Brain microvascular endothelial cell (primary cell): ENCODE data around the gene PCNX3.
A peak's percentile ranks its signal among the peaks of the same experiment; 100 is the strongest.

Source experiments
- DNase-seq: peaks from one replicate; pipeline ENCODE4 v3.0.0-alpha.2; 2020
- H3K27ac ChIP-seq: fragments of 250-450 bp; sonication (Bioruptor Pico); 2 replicates; pipeline ENCODE4 v1.5.1; 2020; ENCODE audit warnings: mild to moderate bottlenecking, moderate library complexity
- H3K27me3 ChIP-seq: fragments of 250-450 bp; sonication (Bioruptor Pico); replicated peaks from 2 replicates; pipeline ENCODE4 v1.5.1; 2020; ENCODE audit warnings: mild to moderate bottlenecking
- H3K36me3 ChIP-seq: fragments of 250-450 bp; sonication (Bioruptor Pico); replicated peaks from 2 replicates; pipeline ENCODE4 v1.5.1; 2020; ENCODE audit warnings: mild to moderate bottlenecking
- H3K4me3 ChIP-seq: 2 replicates; pipeline ENCODE4 v1.5.1; 2011; ENCODE audit warnings: low read depth, mild to moderate bottlenecking, control low read depth, low read length, moderate library complexity
- CTCF ChIP-seq: IDR thresholded peaks from 2 replicates; pipeline ENCODE4 v1.5.1; 2011; ENCODE audit warnings: low read depth, mild to moderate bottlenecking, moderate library complexity, low read length, control low read depth, inconsistent platforms; ENCODE audit errors: missing control alignments
- in situ Hi-C: cut with HindIII; loops from 2 replicates; pipeline ENCODE4 v1.10.0; 2017; ENCODE audit warnings: low sequenced_read_pairs, low pct_ligation_motif_present

PCNX3 gene

GRCh38 chr11:65584723-65585171, 30.8 kb upstream of the PCNX3 start:
- TF ChIP-seq CTCF = no peak
- Histone ChIP-seq H3K36me3 (peaks cover 33% of the 10 kb centered on the region), H3K27me3 (no peaks in the 10 kb centered on the region), H3K4me3 (no peak overlapping the region), H3K27ac (no peak overlapping the region)
- in situ Hi-C loops = no loop called here
- DNase-seq = no peak

GRCh38 chr11:65585396-65586246, 30.0 kb upstream of the PCNX3 start:
- no peak for TF ChIP-seq CTCF
- Histone ChIP-seq H3K27ac (no peak overlapping the region), H3K36me3 (peaks cover 25% of the 10 kb centered on the region), H3K4me3 (no peak overlapping the region), H3K27me3 (no peaks in the 10 kb centered on the region)
- in situ Hi-C loops = no loop called here
- no peak for DNase-seq

- H3K36me3 ChIP-seq = peaks cover 23% of the 10 kb centered on the region
- in situ Hi-C loops = no loop called here
- DNase-seq = no peak
- no peak for TF ChIP-seq CTCF
- H3K27ac ChIP-seq = no peak overlapping the region
- H3K27me3 ChIP-seq = no peaks in the 10 kb centered on the region
- no peak overlapping the region for H3K4me3 ChIP-seq
Observed at GRCh38 chr11:65586247-65586630, 29.3 kb upstream of the PCNX3 start.

GRCh38 chr11:65586676-65587075, 28.9 kb upstream of the PCNX3 start:
- Histone ChIP-seq H3K36me3 (peaks cover 20% of the 10 kb centered on the region), H3K4me3 (no peak overlapping the region), H3K27ac (no peak overlapping the region), H3K27me3 (no peaks in the 10 kb centered on the region)
- in situ Hi-C loops = no loop called here
- no peak for TF ChIP-seq CTCF
- no peak for DNase-seq

GRCh38 chr11:65588199-65589054, 27.1 kb upstream of the PCNX3 start:
- no peak for DNase-seq
- in situ Hi-C loops = no loop called here
- no peak overlapping the region for H3K4me3 ChIP-seq
- H3K27ac ChIP-seq = no peak overlapping the region
- peaks cover 29% of the 10 kb centered on the region for H3K36me3 ChIP-seq
- TF ChIP-seq CTCF = peak; percentile 83
- no peaks in the 10 kb centered on the region for H3K27me3 ChIP-seq
